Right renal pelvis (tissue), 4 donors: ENCODE data around the gene IFNA10. TPM values are rescaled to one million over a fixed set of nuclear protein-coding genes. Genes with fewer than 3 reads are reported as not detected.
"Not testable (repeated sequence)": the region's sequence is repeated elsewhere in the genome, so short reads cannot be mapped to it uniquely, and the experiment has no call there.

Experiments used
- DNase-seq, 4 donors: peaks; one replicate each; pipeline ENCODE4 v3.0.0-alpha.2; 2013; ENCODE audit warnings: low read depth in 4 of 4, low spot score in 3 of 4, missing footprints in 1 of 4
- polyA plus RNA-seq, 4 donors: library from polyadenylated mRNA; unstranded; fragments of 120-200 nt; gene quantifications; one replicate each; pipeline ENCODE4 v1.2.1, GENCODE V29; 2013; ENCODE audit not compliant: insufficient read length in 4 of 4

The IFNA10 gene
- polyA plus RNA-seq: not detected

GRCh38 chr9:21207043-21207442 lies at the start of gene IFNA10:
IFNA10 (minus strand) TSS chr9:21207143; CDS start chr9:21207097, 46 bp downstream.
- not testable (repeated sequence) for DNase-seq

GRCh38 chr9:21255538-21256212 lies 48.7 kb upstream of the IFNA10 start:
- no peak for DNase-seq

- DNase-seq: no peak
Measured at GRCh38 chr9:21252721-21253547, 46.0 kb upstream of the IFNA10 start.

- no peak for DNase-seq
Measured at GRCh38 chr9:21251638-21252037, 44.7 kb upstream of the IFNA10 start.

- DNase-seq: no peak
Measured at GRCh38 chr9:21251190-21251589, 44.2 kb upstream of the IFNA10 start.

GRCh38 chr9:21244836-21245235 lies 37.9 kb upstream of the IFNA10 start:
- no peak for DNase-seq

- DNase-seq: no peak
Measured at GRCh38 chr9:21239911-21240310, 33.0 kb upstream of the IFNA10 start, which contains the start of gene IFNA14. IFNA14 (minus strand) TSS chr9:21240005; CDS start chr9:21239935, 70 bp downstream.

GRCh38 chr9:21236360-21236714 lies 29.4 kb upstream of the IFNA10 start:
- DNase-seq: not testable (repeated sequence)

GRCh38 chr9:21235468-21236359 lies 28.8 kb upstream of the IFNA10 start:
- peak in 1 of 4 donors; percentile 18 for DNase-seq

- DNase-seq: no peak
Measured at GRCh38 chr9:21234153-21234687, 27.3 kb upstream of the IFNA10 start.

GRCh38 chr9:21233258-21233657 lies 26.3 kb upstream of the IFNA10 start:
- no peak for DNase-seq

GRCh38 chr9:21228122-21228521 lies 21.2 kb upstream of the IFNA10 start, which contains the start of gene IFNA17:
IFNA17 (minus strand) TSS chr9:21228222; CDS start chr9:21228173, 49 bp downstream.
- no peak for DNase-seq

- not testable (repeated sequence) for DNase-seq
Measured at GRCh38 chr9:21217211-21217610, 10.3 kb upstream of the IFNA10 start, which contains the start of gene IFNA16. IFNA16 (minus strand) TSS chr9:21217311; CDS start chr9:21217305, 6 bp downstream.

- not testable (repeated sequence) for DNase-seq
Measured at GRCh38 chr9:21213411-21214326, 6.7 kb upstream of the IFNA10 start.

GRCh38 chr9:21212160-21212559 lies 5.2 kb upstream of the IFNA10 start:
- DNase-seq: not testable (repeated sequence)

- DNase-seq: not testable (repeated sequence)
Measured at GRCh38 chr9:21210782-21211181, 3.8 kb upstream of the IFNA10 start.

GRCh38 chr9:21210311-21210710 lies 3.4 kb upstream of the IFNA10 start:
- no peak for DNase-seq

GRCh38 chr9:21205204-21205603 lies 1.7 kb downstream of the IFNA10 start:
- DNase-seq: no peak

GRCh38 chr9:21202105-21202504 lies 4.8 kb downstream of the IFNA10 start, which contains the start of gene IFNA7:
IFNA7 (minus strand) TSS chr9:21202205; CDS start chr9:21202165, 40 bp downstream.
- DNase-seq: not testable (repeated sequence)
